ENCODE results near the gene ZNF615.
"Not testable (repeated sequence)": the region's sequence is repeated elsewhere in the genome, so short reads cannot be mapped to it uniquely, and the experiment has no call there.

Gene ZNF615

DNA sequence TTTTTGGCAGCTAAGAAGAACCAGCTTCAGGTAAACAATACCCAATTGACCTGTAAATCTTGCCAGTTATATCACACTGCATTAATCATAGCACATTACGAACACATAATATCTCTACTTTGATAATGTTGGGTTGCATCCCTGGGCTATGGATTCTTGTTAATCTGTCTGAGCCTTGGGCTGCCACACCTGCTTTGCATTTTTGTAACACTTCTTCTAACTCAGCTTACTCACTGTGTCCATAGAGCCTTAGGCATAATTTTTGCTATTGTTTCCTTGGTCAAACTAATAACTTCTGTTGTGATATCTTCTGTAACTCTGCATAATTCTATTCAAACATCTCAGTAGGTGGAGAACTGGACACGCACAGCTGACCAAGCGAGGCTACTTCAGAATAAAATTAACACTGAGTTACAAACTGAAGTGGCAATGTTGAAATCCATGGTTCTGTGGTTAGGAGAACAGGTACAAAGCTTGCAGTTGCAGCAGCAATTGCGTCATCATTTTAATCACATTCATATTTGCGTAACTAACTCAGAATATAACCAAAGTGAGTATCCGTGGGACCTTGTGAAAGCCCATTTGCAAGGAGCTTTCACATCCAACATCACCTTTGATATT, 27.8 kb downstream of the ZNF615 start:
- DNase-seq (ENCODE audit: low read depth), result no peak

- no peak for DNase-seq (ENCODE audit: low read depth)
Measured at GRCh38 chr19:51978882-51979281, 29.1 kb downstream of the ZNF615 start.

- DNase-seq (ENCODE audit: low read depth), result no peak
Measured at GRCh38 chr19:51977346-51977745, 30.7 kb downstream of the ZNF615 start.

DNA sequence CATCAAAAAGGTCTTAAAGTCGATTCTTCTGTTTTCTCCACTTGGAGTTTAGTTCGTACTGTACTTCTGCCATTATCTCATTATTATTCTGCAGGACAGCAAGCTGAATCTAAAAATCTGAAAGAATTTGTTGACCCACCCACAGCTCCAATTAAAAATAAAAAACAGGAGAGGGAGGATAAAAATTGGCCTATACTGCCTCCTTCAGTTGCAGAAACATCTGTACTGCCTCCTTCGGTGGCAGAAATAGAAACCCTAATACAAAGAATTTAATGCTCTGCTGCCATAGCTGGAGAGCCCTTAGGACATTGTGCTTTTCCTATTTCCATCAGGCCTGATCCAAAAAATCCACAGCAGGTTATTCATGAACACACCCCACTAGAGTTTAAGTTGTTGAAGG, 31.2 kb downstream of the ZNF615 start:
- DNase-seq (ENCODE audit: low read depth), result no peak

GRCh38 chr19:51975787-51976186, 32.2 kb downstream of the ZNF615 start:
- not testable (repeated sequence) for DNase-seq (ENCODE audit: low read depth)

DNA sequence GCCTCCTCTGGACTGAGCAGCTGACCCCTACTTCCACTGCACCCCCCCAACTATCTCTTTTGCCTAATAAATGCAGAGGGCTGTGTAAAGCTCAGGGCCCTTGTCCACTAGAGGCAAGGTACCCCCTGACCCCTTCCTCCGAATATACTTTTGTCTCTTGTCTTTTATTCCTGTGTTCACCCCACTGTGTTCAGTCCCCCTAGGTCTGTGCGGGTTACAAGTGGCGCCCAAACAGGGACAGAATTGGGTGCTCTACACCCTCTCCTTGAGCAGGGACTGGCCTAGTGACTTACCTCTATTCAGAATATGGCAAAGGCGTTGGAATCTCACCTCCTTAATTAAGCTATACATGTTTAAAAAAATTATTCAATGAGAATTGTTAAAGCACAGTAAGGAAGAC, 36.4 kb downstream of the ZNF615 start:
- no peak for DNase-seq (ENCODE audit: low read depth)

DNA sequence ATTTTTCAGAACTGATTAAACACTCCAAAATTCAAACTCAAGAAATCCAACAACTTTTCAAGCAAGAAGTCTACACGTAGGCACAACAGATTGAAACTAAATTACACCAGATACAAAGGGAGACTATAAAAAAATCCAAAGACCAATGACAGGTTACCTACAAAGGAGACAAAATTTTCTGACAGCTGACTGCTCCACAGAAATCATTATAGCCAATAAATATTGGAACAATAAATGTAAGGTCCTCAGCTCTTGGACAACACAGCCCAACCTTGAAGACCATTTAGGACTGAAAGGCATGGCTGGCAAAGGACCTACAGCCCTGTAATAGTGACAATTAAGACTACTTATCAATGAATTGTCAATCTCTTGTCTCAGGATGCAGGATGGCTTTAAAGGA, 37.3 kb downstream of the ZNF615 start:
- DNase-seq (ENCODE audit: low read depth), result no peak

DNA sequence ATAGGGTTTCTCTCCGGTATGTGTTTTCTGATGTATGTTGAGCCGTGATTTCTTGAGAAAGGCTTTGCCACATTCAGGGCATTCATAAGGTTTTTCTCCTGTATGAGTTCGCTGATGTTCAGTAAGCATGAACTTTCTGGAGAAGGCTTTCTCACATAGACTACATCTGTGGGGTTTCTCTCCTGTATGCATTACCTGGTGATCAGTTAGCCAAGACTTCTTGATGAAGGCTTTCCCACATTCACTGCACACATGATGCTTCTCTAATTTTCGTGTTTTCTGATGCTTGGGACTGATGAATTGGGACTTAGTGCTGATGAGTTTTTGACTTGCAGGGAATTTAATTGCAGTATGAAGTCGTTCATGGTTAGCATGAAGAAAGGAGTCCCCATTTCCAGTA, 42.4 kb downstream of the ZNF615 start:
- no peak for DNase-seq (ENCODE audit: low read depth)

- not testable (repeated sequence) for DNase-seq (ENCODE audit: low read depth)
Measured at GRCh38 chr19:51960621-51961233, 47.3 kb downstream of the ZNF615 start.

GRCh38 chr19:51959791-51960190, 48.2 kb downstream of the ZNF615 start:
- no peak for DNase-seq (ENCODE audit: low read depth)

DNA sequence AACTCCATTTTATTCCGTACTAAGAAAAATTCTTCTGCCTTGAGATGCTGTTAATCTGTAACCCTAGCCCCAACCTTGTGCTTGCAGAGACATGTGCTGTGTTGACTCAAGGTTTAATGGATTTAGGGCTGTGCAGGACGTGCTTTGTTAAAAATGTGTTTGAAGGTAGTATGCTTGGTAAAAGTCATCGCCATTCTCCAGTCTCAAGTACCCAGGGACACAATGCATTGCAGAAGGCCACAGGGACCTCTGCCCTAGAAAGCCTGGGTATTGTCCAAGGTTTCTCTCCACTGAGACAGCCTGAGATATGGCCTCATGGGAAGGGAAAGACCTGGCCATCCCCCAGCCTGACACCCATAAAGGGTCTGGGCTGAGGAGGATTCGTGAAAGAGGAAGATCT, 50.2 kb downstream of the ZNF615 start:
- DNase-seq (ENCODE audit: low read depth), result not testable (repeated sequence)

DNA sequence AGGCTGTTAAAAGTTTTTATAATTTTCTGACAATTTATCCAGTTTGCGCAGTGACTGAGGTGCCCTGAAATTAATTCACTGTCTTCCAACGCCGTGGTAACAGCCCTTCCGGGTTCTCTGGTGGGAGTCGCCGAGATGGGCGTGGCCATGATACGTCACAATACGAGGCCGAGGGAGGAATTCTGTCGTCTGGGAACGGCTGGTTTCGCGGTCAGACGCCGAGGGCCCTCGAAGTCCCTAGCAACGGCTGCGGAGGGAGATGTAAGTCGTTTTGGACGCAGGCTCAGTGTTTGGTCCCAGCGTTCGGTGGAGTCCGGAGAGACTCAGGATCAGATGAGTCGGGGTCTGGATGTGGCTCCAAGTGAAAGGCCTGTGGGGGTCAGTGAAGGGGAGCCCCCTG, 59.0 kb downstream of the ZNF615 start:
- DNase-seq (ENCODE audit: low read depth), result no peak

DNA sequence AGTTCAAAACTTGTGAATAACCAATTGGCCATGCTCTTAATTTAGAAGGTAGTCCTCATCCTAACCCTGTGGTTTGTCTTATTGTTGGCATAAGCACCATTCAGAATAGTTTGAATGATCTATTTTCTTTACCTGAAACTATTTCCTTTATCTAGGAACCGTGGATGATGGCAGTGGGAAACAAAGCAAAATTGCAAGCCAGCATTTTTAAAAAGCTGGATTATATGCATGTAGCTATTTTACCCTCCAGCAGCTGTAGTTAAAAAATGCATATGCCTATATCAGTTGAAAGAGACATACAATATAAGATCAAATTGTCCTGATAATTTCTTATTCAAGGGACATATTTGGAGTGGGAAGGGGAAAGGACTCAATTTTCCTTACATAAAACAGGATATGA, 61.4 kb downstream of the ZNF615 start:
- no peak for DNase-seq (ENCODE audit: low read depth)

- DNase-seq (ENCODE audit: low read depth), result no peak
Measured at GRCh38 chr19:51944798-51945552, 63.0 kb downstream of the ZNF615 start.

Data from activated T-cell treated with anti-CD3 and anti-CD28 coated beads for 48 hours (primary cell).